ENCODE results near the gene PLA2G2D.

Gene PLA2G2D

GRCh38 chr1:20112279-20113000 lies 6.9 kb downstream of the PLA2G2D start:
- no peak for DNase-seq

DNA sequence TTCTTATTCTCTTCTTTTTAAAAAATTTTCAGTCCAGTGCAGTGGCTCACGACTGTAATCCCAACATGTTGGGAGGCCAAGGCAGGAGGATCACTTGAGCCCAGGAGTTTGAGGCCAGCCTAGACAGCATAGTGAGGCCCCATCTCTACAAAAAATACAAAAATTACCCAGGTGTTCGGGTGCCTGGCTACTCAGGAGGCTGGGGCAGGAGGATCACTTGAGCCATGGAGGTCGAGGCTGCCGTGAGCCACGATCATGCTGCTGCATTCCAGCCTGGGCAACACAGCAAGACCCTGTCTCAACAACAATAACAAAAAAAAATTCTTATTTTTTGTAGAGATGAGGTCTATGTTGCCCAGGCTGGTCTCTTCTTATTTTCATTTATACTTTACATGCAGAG lies 7.9 kb downstream of the PLA2G2D start:
- no peak for DNase-seq

DNA sequence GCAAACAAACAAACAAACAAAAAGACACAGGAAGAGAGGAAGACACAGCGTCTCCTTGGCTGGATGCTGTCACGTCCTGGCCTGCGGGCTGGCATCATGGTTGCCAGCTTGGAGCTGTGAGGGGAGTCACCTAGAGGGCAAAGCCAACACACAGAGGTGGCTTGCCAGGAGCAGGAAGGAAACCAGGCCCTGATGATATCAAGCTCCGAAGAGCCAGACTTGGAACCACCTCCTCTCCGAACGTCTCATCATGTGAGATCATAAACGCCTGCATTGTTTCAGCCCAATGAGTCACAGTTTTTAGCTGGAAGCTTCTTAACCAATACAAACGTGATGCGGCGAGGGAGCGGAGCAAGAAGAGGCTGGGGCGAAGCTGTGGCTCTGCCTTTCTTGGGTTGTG lies 8.7 kb downstream of the PLA2G2D start:
- no peak for DNase-seq

- DNase-seq = no peak
These were observed 10.0 kb downstream of the PLA2G2D start for GRCh38 chr1:20109223-20109856.

DNA sequence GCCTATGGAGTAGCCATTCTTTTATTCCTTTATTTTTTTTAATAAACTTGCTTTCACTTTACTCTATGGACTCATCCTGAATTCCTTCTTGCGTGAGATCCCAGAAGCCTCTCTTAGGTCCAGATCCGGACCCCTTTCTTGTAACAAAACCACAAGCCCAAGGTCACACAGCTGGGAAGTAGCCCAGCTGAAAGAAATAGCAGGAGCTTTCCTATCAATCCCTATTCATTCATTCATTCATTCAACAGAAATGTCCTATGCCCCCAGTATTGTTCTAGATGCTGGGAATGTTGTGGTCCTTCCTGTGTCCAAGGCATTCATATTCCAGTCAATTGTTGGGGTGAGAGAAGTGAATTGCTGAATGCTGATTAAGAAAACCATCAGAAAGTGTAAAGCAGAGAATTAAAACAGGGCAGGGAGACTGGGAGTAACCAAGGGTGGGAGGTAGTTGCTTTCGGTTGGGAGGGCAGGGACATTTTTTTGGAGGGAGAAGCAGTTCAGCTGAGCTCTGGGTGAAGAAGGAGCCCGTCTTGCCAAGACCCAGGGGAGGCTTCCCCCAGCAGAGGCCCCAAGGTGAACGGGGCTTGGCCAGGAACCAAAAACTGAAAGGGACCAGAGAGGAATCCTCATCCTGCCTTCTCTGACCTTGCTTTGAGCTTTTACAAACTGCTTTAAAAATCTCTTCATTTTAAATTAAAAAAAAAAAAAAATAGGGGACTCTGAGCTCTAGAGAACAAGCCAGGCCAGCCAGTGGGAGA lies 10.8 kb downstream of the PLA2G2D start:
- no peak for DNase-seq

DNA sequence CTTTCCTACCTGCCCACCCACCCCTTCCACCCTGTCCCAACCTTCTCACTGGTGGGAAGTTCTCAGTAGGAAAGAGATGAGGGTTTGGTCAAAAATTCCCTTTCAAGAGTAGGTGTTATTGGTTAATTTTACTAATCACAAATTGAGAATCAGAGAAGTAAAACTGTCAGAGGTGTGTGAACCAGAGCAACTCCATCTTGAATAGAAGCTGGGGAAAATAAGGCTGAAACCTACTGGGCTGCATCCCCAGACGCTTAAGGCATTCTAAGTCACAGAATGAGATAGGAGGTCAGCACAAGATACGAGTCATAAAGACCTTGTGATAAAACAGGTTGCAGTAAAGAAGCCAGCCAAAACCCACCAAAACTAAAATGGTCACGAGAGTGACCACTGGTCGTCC lies 11.5 kb downstream of the PLA2G2D start:
- DNase-seq = no peak

- no peak for DNase-seq
These were observed 12.0 kb downstream of the PLA2G2D start for GRCh38 chr1:20107351-20107750.

DNA sequence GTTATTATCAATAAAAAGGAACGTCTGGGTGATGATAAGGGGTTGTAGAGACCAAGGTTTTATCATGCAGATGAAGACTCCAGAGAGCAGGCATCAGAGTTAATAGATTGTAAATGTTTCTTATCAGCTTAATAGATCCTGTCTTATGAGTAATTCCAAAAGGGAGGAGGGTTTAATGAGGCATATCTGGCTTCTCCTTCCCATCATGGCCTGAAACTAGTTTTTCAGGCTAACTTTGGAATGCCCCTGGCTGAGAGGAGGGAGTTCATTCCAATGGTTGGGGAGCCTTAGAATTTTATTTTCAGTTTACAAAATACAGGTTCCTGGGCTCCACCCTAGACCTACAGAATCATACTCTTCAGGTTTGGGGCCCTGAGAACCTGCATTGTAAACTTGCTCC lies 13.5 kb downstream of the PLA2G2D start:
- DNase-seq = no peak

DNA sequence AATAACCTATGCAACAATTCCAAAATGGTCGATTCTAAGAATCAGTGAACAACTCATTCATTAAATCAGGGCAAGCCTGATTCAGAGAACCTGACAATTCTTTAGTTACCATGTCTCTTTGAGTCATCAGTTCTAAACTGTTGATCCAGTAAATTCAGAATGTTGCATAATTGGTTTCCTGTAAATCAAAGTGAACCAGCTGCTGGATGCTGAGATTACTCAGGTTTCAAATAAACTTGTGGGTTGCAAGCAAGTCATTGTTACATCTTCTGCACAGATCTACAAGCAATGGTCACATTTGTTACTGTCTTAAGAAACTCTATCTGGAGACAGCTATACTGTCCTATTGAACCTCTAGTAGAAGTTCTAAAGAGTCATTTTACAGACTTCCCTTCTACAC lies 16.5 kb downstream of the PLA2G2D start:
- DNase-seq = no peak

DNA sequence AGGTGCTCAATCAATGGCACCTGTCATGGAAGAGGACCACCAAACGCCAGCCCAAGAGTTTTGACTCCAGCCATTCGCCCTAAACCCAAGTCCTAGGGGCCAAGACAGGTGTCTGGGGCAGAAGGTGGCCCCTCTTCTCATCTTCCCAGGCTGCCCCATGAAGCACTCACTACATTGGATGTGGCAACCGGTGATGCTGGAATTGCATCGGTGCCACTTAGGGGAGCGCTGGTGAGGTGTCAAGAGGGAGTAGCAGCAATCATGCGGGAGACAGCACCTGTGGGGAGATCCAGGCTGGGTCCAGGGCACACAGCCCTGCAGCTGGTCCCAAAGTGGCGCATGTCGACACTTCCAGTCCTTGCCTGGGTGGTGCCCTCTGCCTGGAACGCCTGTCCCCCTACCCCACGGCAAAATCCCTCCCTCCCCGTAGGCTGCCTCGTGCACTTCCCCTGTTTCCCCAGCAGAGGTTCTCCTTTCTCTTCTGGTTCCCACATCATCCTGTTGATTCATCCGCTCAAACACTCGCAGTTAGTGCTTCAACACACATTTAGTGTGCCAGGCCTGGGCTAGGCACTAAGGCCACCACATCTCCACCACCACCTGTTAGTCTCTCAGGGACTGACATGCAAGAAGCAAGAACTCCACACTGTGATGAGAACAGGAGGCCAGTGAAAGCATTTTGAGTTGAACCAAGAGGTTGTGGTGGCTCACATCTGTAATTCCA lies 18.5 kb downstream of the PLA2G2D start:
- peak; percentile 0 for DNase-seq

DNA sequence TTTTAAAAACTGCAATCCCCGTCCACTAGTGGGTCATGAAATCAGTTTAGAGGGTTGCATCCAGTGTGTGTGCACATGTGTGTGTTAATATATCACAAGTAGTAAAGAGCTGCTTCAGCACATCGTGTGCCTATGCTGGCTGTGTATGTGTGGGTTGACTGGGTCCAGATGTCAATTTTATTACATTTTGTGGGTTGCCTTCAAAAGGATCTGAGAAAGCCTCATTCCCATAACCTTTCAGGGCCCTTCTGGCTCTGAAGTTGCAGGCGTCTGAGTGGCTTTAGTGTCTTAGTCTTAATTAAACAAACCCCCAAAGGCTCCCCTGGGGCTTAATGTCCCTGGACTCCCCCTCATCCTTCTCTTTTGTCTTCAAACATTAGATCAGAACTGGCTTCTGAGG lies 19.8 kb downstream of the PLA2G2D start:
- DNase-seq = no peak

DNA sequence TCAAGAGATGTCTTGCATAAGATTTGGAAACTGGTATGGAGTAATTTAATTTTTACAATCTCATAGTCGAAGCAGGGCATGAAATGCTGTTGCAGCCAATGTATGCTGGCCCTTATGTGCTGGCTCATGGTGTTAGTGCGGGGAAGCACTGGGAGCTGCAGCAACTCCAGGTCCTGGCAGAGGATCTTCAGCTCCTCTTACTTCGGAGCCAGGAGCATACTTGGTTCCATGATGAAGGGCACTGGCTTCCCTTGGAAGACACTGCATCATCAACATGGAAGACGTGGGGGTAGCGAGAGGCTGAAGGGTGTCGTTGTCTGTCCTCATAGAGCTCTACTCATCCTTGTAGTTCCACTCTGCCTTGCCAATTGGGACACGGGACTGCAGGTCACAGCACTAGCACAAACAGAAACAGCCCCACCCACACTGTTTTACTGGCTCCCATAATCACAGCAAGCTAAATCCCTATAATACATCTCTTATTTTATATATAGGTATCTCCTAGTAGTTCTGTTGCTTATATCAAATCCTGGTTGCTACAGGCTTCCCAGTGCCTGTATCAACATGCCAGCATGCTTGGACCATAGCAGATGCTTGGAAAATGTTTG lies 22.4 kb downstream of the PLA2G2D start:
- DNase-seq = no peak

- no peak for DNase-seq
These were observed 23.5 kb downstream of the PLA2G2D start for GRCh38 chr1:20095564-20096434.

- DNase-seq = no peak
These were observed 25.4 kb downstream of the PLA2G2D start for GRCh38 chr1:20093940-20094391.

DNA sequence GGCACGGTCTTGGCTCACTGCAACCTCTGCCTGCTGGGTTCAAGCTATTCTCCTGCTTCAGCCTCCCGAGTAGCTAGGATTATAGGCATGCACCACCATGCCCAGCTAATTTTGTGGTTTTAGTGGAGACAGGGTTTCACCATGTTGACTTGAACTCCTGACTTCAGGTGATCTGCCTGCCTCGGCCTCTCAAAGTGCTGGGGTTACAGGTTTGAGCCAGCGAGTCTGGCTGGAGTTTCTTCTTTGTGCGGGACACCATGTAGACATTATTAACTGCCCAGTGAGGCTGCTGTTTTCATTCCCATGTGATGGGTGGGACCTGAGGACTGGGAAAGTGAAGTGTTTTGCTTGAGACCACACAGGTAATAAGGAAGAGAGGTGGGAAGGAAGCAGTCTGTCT lies 26.0 kb downstream of the PLA2G2D start:
- DNase-seq = no peak

- no peak for DNase-seq
These were observed 28.7 kb downstream of the PLA2G2D start for GRCh38 chr1:20090641-20091040.

DNA sequence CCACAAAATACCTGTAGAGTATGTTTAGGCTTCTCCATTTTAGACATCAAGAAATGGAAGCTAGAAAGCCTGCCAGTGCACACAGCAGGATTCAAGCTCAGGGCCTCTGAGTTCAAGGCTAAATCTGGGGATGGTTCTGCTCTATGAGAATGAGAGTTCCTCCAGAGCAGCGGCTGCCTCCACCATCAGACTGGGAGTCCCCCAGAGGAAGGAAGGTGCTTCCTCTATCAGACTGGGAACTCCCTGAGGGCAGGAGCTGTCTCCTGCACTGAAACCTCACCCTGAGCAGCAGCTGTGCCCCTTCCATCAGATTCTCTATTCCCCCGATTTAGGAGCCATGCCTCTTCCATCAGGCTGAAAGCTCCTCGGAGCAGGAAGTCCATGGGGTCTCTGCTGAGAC lies 29.2 kb downstream of the PLA2G2D start:
- no peak for DNase-seq

GRCh38 chr1:20089328-20090077 lies 29.8 kb downstream of the PLA2G2D start:
- no peak for DNase-seq

DNA sequence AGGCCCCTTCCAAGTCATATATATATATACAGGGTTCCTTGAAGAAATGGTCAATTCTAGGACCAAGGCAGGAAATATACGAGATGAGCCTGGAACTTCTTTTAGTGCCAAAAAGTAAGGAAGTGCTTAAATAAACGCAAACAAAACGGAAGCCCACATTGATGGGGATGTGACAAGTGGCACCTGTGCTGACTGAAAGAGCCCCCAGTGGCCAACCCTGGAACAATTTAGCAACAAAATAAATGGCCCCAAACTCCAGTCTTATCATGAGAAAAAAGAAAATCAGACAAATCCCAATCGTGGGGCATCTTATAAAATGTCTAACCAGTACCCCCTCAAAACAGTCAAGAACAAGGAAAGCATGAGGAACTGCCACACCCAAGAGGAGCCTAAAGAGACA lies 31.7 kb downstream of the PLA2G2D start:
- DNase-seq = no peak

- DNase-seq = no peak
These were observed 32.5 kb downstream of the PLA2G2D start for GRCh38 chr1:20086800-20087199.

All from NCI-H526 treated with DMSO at 0.1 percent for 48 hours (cell line).